SH-SY5Y (cell line): ENCODE data around the gene IL3.

ENCODE experiments used
- GATA2 ChIP-seq: IDR thresholded peaks from 2 replicates; pipeline ENCODE4 v1.6.1; 2011; ENCODE audit warnings: mild to moderate bottlenecking, low read depth, low read length
- GATA3 ChIP-seq: IDR thresholded peaks from 2 replicates; pipeline ENCODE4 v1.6.1; 2011; ENCODE audit warnings: low read depth, mild to moderate bottlenecking, low read length, moderate library complexity

DNA sequence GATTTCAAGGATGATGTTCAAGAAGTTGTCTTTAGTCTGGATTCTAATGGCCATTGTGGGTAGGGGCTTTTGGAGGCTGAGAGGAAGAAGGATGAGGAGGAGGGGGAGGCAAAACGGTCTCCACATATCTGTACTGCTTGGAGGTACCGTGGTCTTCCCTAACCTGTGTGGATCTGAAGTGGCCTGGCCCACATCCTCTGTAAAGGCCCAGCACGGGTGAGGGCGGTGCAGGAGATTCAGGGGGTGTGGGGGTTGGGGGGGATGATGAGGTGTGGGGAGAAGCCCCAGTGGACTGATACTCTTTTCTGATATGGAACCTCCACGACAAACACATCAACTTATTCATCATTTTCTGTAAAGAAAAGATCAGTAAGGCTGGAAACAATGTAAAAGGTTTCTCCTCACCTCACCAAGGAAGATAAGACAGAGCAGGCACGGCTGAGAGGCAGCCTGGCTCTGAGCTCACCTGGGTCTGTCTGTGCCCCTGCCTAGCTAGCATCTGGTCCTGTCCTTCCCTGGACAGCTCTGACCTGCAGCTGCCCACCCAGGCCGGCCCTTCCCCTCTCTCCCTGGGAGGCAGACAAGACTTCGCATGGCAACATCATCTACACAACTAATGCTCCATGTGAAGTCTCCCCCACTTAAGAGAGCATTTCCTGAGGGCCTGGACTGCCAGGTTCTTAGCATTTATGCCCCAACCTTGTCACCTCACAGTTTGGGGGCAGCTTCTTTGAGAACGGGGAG is 5.6 kb upstream of the IL3 start:
- TF ChIP-seq GATA3 (no peak), GATA2 (no peak)
